Measurements from ENCODE around the gene FAM83G. TPM values are rescaled to one million over a fixed set of nuclear protein-coding genes. Genes with fewer than 3 reads are reported as not detected.

FAM83G gene
- total and polyA plus RNA-seq, 2 experiments from 2014 or later: 7.6 to 44.5 TPM

DNA sequence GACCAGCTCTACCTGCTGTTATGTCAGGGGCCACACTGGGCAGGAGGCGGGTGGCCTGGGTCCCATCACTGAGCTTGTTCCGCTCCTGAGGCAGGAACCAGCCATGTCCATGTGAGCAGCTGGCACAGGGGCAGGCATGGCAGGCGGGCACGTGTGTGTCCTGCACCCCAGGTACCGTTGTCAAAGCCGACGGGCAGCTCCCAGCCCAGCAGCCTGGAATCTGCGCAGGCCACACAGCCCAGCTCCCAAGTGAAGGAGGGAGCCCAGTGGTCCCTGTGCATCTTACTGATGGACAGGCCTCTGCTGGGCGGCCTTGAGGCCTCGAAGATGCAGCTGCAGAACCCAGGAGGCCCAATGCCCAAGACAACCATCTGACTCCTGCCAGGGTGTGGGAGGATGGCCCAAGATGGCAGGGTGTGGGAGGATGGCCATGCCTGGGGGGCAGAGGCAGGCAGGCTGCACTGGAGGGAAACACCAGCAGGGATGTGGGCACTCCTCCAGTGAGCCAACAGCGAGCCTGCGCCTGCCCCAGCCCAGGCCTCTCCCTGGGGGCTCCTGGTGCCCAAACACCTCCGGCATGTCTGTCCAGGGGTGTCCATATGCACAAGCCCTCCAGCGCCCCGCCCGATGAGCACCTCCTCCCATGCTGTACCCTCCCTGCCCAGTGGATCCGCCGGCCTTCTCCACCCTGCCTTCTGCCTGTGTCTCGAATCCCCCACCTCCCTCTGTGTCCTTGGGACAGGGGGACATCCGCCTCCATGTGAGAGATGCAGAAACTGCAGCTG, 12.8 kb downstream of the FAM83G start:
- ATAC-seq (no peak), DNase-seq (ENCODE audit: low spot score) (no peak)
- H3K4me3 ChIP-seq: no peak overlapping the region
- no peaks in the 10 kb centered on the region for H3F3A ChIP-seq (replicated peaks; ENCODE audit: low read depth)
- no peaks in the 10 kb centered on the region for H3K36me3 ChIP-seq (ENCODE audit: insufficient read depth)
- no peaks in the 10 kb centered on the region for H3K4me1 ChIP-seq (ENCODE audit: insufficient read depth)
- TF ChIP-seq EZH2 (IDR thresholded peaks at IDR 0.05; ENCODE audit: low read depth, unreplicated experiment) (no peak), STAT1 (IDR thresholded peaks at IDR 0.05; ENCODE audit: unreplicated experiment) (no peak), JUNB (IDR thresholded peaks at IDR 0.05; ENCODE audit: unreplicated experiment) (no peak), ZNF331 (CRISPR knock-in tag; IDR thresholded peaks at IDR 0.05; ENCODE audit: low read depth) (no peak), EZH2phosphoT487 (IDR thresholded peaks at IDR 0.05; ENCODE audit: unreplicated experiment) (no peak), CREB1 (CRISPR knock-in tag; IDR thresholded peaks at IDR 0.05; ENCODE audit: low read depth) (no peak), NANOG (IDR thresholded peaks at IDR 0.05; ENCODE audit: borderline replicate concordance) (no peak), POLR2AphosphoS5 (IDR thresholded peaks at IDR 0.05; ENCODE audit: low read depth) (no peak), ZNF114 (CRISPR knock-in tag; IDR thresholded peaks at IDR 0.05) (no peak)
- TF ChIP-seq, protein P1, sequence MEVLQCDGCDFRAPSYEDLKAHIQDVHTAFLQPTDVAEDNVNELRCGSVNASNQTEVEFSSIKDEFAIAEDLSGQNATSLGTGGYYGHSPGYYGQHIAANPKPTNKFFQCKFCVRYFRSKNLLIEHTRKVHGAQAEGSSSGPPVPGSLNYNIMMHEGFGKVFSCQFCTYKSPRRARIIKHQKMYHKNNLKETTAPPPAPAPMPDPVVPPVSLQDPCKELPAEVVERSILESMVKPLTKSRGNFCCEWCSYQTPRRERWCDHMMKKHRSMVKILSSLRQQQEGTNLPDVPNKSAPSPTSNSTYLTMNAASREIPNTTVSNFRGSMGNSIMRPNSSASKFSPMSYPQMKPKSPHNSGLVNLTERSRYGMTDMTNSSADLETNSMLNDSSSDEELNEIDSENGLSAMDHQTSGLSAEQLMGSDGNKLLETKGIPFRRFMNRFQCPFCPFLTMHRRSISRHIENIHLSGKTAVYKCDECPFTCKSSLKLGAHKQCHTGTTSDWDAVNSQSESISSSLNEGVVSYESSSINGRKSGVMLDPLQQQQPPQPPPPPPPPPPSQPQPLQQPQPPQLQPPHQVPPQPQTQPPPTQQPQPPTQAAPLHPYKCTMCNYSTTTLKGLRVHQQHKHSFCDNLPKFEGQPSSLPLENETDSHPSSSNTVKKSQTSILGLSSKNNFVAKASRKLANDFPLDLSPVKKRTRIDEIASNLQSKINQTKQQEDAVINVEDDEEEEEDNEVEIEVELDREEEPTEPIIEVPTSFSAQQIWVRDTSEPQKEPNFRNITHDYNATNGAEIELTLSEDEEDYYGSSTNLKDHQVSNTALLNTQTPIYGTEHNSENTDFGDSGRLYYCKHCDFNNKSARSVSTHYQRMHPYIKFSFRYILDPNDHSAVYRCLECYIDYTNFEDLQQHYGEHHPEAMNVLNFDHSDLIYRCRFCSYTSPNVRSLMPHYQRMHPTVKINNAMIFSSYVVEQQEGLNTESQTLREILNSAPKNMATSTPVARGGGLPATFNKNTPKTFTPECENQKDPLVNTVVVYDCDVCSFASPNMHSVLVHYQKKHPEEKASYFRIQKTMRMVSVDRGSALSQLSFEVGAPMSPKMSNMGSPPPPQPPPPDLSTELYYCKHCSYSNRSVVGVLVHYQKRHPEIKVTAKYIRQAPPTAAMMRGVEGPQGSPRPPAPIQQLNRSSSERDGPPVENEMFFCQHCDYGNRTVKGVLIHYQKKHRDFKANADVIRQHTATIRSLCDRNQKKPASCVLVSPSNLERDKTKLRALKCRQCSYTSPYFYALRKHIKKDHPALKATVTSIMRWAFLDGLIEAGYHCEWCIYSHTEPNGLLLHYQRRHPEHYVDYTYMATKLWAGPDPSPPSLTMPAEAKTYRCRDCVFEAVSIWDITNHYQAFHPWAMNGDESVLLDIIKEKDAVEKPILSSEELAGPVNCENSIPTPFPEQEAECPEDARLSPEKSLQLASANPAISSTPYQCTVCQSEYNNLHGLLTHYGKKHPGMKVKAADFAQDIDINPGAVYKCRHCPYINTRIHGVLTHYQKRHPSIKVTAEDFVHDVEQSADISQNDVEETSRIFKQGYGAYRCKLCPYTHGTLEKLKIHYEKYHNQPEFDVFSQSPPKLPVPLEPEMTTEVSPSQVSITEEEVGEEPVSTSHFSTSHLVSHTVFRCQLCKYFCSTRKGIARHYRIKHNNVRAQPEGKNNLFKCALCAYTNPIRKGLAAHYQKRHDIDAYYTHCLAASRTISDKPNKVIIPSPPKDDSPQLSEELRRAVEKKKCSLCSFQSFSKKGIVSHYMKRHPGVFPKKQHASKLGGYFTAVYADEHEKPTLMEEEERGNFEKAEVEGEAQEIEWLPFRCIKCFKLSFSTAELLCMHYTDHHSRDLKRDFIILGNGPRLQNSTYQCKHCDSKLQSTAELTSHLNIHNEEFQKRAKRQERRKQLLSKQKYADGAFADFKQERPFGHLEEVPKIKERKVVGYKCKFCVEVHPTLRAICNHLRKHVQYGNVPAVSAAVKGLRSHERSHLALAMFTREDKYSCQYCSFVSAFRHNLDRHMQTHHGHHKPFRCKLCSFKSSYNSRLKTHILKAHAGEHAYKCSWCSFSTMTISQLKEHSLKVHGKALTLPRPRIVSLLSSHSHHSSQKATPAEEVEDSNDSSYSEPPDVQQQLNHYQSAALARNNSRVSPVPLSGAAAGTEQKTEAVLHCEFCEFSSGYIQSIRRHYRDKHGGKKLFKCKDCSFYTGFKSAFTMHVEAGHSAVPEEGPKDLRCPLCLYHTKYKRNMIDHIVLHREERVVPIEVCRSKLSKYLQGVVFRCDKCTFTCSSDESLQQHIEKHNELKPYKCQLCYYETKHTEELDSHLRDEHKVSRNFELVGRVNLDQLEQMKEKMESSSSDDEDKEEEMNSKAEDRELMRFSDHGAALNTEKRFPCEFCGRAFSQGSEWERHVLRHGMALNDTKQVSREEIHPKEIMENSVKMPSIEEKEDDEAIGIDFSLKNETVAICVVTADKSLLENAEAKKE (CRISPR knock-in tag; IDR thresholded peaks at IDR 0.05): no peak
- TF ChIP-seq, protein P2, sequence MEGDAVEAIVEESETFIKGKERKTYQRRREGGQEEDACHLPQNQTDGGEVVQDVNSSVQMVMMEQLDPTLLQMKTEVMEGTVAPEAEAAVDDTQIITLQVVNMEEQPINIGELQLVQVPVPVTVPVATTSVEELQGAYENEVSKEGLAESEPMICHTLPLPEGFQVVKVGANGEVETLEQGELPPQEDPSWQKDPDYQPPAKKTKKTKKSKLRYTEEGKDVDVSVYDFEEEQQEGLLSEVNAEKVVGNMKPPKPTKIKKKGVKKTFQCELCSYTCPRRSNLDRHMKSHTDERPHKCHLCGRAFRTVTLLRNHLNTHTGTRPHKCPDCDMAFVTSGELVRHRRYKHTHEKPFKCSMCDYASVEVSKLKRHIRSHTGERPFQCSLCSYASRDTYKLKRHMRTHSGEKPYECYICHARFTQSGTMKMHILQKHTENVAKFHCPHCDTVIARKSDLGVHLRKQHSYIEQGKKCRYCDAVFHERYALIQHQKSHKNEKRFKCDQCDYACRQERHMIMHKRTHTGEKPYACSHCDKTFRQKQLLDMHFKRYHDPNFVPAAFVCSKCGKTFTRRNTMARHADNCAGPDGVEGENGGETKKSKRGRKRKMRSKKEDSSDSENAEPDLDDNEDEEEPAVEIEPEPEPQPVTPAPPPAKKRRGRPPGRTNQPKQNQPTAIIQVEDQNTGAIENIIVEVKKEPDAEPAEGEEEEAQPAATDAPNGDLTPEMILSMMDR (conservative IDR thresholded peaks at IDR 0.05; ENCODE audit: low read depth in 2 of 2): no peak
- TF ChIP-seq, protein P3, sequence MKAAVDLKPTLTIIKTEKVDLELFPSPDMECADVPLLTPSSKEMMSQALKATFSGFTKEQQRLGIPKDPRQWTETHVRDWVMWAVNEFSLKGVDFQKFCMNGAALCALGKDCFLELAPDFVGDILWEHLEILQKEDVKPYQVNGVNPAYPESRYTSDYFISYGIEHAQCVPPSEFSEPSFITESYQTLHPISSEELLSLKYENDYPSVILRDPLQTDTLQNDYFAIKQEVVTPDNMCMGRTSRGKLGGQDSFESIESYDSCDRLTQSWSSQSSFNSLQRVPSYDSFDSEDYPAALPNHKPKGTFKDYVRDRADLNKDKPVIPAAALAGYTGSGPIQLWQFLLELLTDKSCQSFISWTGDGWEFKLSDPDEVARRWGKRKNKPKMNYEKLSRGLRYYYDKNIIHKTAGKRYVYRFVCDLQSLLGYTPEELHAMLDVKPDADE (IDR thresholded peaks at IDR 0.05): no peak
- TF ChIP-seq, protein P4, sequence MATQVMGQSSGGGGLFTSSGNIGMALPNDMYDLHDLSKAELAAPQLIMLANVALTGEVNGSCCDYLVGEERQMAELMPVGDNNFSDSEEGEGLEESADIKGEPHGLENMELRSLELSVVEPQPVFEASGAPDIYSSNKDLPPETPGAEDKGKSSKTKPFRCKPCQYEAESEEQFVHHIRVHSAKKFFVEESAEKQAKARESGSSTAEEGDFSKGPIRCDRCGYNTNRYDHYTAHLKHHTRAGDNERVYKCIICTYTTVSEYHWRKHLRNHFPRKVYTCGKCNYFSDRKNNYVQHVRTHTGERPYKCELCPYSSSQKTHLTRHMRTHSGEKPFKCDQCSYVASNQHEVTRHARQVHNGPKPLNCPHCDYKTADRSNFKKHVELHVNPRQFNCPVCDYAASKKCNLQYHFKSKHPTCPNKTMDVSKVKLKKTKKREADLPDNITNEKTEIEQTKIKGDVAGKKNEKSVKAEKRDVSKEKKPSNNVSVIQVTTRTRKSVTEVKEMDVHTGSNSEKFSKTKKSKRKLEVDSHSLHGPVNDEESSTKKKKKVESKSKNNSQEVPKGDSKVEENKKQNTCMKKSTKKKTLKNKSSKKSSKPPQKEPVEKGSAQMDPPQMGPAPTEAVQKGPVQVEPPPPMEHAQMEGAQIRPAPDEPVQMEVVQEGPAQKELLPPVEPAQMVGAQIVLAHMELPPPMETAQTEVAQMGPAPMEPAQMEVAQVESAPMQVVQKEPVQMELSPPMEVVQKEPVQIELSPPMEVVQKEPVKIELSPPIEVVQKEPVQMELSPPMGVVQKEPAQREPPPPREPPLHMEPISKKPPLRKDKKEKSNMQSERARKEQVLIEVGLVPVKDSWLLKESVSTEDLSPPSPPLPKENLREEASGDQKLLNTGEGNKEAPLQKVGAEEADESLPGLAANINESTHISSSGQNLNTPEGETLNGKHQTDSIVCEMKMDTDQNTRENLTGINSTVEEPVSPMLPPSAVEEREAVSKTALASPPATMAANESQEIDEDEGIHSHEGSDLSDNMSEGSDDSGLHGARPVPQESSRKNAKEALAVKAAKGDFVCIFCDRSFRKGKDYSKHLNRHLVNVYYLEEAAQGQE (IDR thresholded peaks at IDR 0.05; ENCODE audit: unreplicated experiment): no peak
- H3K4me3 Mint-ChIP-seq: no peak overlapping the region
- peaks cover 3% of the 10 kb centered on the region for H3K27me3 Mint-ChIP-seq (ENCODE audit: insufficient read depth, low read depth, poor library complexity)
- no peaks in the 10 kb centered on the region for H3K27me3 ChIP-seq (ENCODE audit: insufficient read depth)
- H3K9me3 Mint-ChIP-seq: peaks cover 13% of the 10 kb centered on the region; the same call in 2 of the 3 replicates
- peaks cover 10% of the 10 kb centered on the region; the same call in 2 of the 3 replicates for H3K4me1 Mint-ChIP-seq
- H3K36me3 Mint-ChIP-seq (ENCODE audit: low read depth): peaks cover 31% of the 10 kb centered on the region
- H3K79me2 ChIP-seq (replicated peaks; ENCODE audit: insufficient read depth): peaks cover 50% of the 10 kb centered on the region
- H3K27ac ChIP-seq (ENCODE audit: low read depth): no peak overlapping the region
- H3K4me2 ChIP-seq: no peak overlapping the region
- H2AFZ ChIP-seq: no peak overlapping the region
- H4K20me1 ChIP-seq (replicated peaks; ENCODE audit: insufficient read depth): peaks cover 22% of the 10 kb centered on the region; the same call in 1 of the 2 replicates
- no peaks in the 10 kb centered on the region for H3K9me2 ChIP-seq (ENCODE audit: insufficient read depth)
- no peak overlapping the region for H3K27ac Mint-ChIP-seq
